ENCODE results near the gene TNNI3K. TPM values are rescaled to one million over a fixed set of nuclear protein-coding genes. Genes with fewer than 3 reads are reported as not detected.
"Not testable (repeated sequence)": the region's sequence is repeated elsewhere in the genome, so short reads cannot be mapped to it uniquely, and the experiment has no call there.

Gene TNNI3K
- total RNA-seq, 4 donors from 2014 or later = 0.63 to 4.5 (median 3.6) TPM

DNA sequence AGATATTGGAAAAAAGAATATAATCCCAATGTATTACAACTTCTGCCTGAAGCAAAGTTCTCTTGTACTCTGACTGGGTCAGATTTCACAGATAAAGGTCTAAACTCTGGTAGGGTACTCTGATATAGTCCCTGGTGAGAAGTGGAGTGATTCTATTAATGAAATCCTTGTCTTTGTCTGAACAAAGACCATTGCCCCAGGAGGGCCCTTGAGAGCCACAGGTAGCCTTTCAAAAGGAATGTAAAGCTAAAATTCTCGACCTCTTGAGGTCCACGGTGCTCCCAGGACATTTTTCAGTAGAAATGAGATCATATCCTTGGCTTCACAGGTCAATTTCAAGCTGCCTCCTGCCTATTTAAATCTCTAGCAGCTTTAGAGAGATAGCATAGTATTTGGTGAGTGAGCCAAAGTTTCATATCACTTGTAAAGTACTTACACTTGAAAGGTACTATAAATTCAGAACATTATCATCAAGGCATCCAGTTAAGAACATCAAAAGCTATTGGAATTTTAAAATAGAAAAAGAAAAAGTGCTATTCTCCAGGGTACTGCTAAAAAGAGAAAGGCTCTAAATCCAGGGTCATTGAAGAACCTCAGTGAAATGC is 10.1 kb downstream of the TNNI3K start:
- H3K9me3 ChIP-seq = no peaks in the 10 kb centered on the region
- no peaks in the 10 kb centered on the region for H3K4me1 ChIP-seq
- TF ChIP-seq POLR2AphosphoS5 (IDR thresholded peaks at IDR 0.05) (no peak), EP300 (IDR thresholded peaks at IDR 0.05) (no peak), POLR2A (IDR thresholded peaks at IDR 0.05; ENCODE audit: low read depth) (no peak)
- TF ChIP-seq, protein P1, sequence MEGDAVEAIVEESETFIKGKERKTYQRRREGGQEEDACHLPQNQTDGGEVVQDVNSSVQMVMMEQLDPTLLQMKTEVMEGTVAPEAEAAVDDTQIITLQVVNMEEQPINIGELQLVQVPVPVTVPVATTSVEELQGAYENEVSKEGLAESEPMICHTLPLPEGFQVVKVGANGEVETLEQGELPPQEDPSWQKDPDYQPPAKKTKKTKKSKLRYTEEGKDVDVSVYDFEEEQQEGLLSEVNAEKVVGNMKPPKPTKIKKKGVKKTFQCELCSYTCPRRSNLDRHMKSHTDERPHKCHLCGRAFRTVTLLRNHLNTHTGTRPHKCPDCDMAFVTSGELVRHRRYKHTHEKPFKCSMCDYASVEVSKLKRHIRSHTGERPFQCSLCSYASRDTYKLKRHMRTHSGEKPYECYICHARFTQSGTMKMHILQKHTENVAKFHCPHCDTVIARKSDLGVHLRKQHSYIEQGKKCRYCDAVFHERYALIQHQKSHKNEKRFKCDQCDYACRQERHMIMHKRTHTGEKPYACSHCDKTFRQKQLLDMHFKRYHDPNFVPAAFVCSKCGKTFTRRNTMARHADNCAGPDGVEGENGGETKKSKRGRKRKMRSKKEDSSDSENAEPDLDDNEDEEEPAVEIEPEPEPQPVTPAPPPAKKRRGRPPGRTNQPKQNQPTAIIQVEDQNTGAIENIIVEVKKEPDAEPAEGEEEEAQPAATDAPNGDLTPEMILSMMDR (IDR thresholded peaks at IDR 0.05) = no peak
- 38% methylated on average over 2 of the region's 2 CpGs for WGBS
- H3K27ac ChIP-seq (replicated peaks in 1 of 4) = no peak overlapping the region
- intact Hi-C loops (cut with DNase I) = no loop called here
- no peaks in the 10 kb centered on the region for H3K36me3 ChIP-seq
- DNase-seq (ENCODE audit: extremely low spot score) = no peak
- H3K4me3 ChIP-seq = no peak overlapping the region
- no peaks in the 10 kb centered on the region for H3K27me3 ChIP-seq

GRCh38 chr1:74246315-74246714 is 11.1 kb downstream of the TNNI3K start:
- H3K9me3 ChIP-seq = no peaks in the 10 kb centered on the region
- intact Hi-C loops (cut with DNase I) = no loop called here
- H3K4me1 ChIP-seq = no peaks in the 10 kb centered on the region
- H3K27ac ChIP-seq (replicated peaks in 1 of 4) = no peak overlapping the region
- peaks cover 0 to 8% (median 4%) of the 10 kb centered on the region in 4 donors for H3K36me3 ChIP-seq
- no peak overlapping the region for H3K4me3 ChIP-seq
- DNase-seq (ENCODE audit: extremely low spot score) = no peak
- TF ChIP-seq POLR2AphosphoS5 (IDR thresholded peaks at IDR 0.05) = no peak
- TF ChIP-seq, protein P1 (IDR thresholded peaks at IDR 0.05) = no peak
- TF ChIP-seq POLR2A (IDR thresholded peaks at IDR 0.05; ENCODE audit: low read depth) = no peak
- no peak for TF ChIP-seq EP300 (IDR thresholded peaks at IDR 0.05)
- H3K27me3 ChIP-seq = no peaks in the 10 kb centered on the region
- 92% methylated on average over 2 of the region's 2 CpGs for WGBS

- intact Hi-C loops (cut with DNase I) = no loop called here
These were observed 12.8 kb downstream of the TNNI3K start for GRCh38 chr1:74247881-74248528.

DNA sequence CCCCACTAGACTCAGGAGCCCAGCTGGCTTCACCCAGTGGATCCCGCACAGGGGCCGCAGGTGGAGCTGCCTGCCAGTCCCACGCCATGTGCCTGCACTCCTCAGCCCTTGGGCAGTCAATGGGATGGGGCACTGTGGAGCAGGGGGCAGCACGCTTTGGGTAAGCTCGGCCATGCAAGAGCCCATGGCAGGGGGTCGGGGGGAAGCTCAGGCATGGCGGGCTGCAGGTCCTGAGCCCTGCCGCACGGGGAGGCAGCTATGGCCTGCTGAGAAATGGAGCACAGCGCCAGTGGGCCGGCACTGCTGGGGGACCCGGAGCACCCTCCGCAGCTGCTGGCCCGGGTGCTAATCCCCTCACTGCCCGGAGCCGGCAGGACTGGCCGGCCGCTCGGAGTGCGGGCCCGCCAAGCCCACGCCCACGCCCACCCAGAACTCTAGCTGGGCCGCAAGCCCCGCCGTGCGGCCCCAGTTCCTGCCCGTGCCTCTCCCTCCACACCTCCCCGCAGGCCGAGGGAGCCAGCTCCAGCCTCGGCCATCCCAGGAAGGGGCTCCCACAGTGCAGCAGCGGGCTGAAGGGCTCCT is 18.1 kb downstream of the TNNI3K start:
- H3K27ac ChIP-seq (replicated peaks in 1 of 4); H3K27me3 ChIP-seq; H3K9me3 ChIP-seq; H3K4me1 ChIP-seq; DNase-seq (ENCODE audit: extremely low spot score); H3K4me3 ChIP-seq; intact Hi-C loops (cut with DNase I): not testable (repeated sequence)
- H3K36me3 ChIP-seq = peaks cover 4 to 29% (median 7%) of the 10 kb centered on the region in 4 donors
- 75% methylated on average over 4 of the region's 32 CpGs for WGBS

More at GRCh38 chr1:74247881-74248528, 12.8 kb downstream of the TNNI3K start:
- H3K36me3 ChIP-seq = peaks cover 4 to 22% (median 7%) of the 10 kb centered on the region in 4 donors
- WGBS = 79% methylated on average over 10 of the region's 22 CpGs
- H3K27me3 ChIP-seq = no peaks in the 10 kb centered on the region
- H3K9me3 ChIP-seq = no peaks in the 10 kb centered on the region
- no peaks in the 10 kb centered on the region for H3K4me1 ChIP-seq
- no peak overlapping the region for H3K27ac ChIP-seq (replicated peaks in 1 of 4)
- DNase-seq (ENCODE audit: extremely low spot score) = no peak
- TF ChIP-seq POLR2AphosphoS5 (IDR thresholded peaks at IDR 0.05) = no peak
- TF ChIP-seq EP300 (IDR thresholded peaks at IDR 0.05) = no peak
- TF ChIP-seq POLR2A (IDR thresholded peaks at IDR 0.05; ENCODE audit: low read depth) = no peak
- TF ChIP-seq, protein P1 (IDR thresholded peaks at IDR 0.05) = no peak
- no peak overlapping the region for H3K4me3 ChIP-seq

DNA sequence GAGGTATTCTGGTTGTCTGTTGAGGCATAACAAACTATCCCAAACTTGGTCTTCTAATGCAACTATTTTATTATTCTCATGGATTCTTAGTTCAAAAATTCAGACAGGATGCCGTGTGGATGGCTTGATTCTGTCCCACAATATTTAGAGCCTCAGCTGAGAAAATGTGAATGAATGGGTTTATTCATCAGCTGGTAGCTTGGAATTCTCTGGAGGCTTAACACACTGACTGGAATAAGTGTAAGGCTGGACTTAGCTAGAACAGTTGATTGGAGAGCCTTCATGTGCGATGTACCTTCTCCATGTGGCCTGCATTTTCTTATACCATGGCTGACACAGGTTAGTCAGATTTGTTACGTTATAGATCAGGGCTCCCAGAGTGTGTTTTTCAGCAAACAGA is 30.8 kb downstream of the TNNI3K start:
- no peak overlapping the region for H3K27ac ChIP-seq (replicated peaks in 1 of 4)

More for the DNA sequence above, 30.8 kb downstream of the TNNI3K start:
- TF ChIP-seq POLR2A (IDR thresholded peaks at IDR 0.05; ENCODE audit: low read depth) (no peak), POLR2AphosphoS5 (IDR thresholded peaks at IDR 0.05) (no peak), EP300 (IDR thresholded peaks at IDR 0.05) (no peak)
- TF ChIP-seq, protein P1 (IDR thresholded peaks at IDR 0.05) = no peak
- H3K36me3 ChIP-seq = no peaks in the 10 kb centered on the region
- intact Hi-C loops (cut with DNase I) = no loop called here
- WGBS = 98% methylated on average over 3 of the region's 3 CpGs
- no peaks in the 10 kb centered on the region for H3K27me3 ChIP-seq
- no peak overlapping the region for H3K4me3 ChIP-seq
- no peak for DNase-seq (ENCODE audit: extremely low spot score)
- H3K9me3 ChIP-seq = no peaks in the 10 kb centered on the region
- no peaks in the 10 kb centered on the region for H3K4me1 ChIP-seq

All from esophagus muscularis mucosa (tissue), 4 donors.